ENCODE results near the gene SND1. TPM values are rescaled to one million over a fixed set of nuclear protein-coding genes. Genes with fewer than 3 reads are reported as not detected.

Gene SND1
- total RNA-seq, 1 donor from 2014 or later = 125 TPM

- intact Hi-C loops (cut with DNase I) = no loop called here
- DNase-seq (ENCODE audit: low spot score) (no peak), ATAC-seq (no peak)
Observed at GRCh38 chr7:127928852-127929251, 276.9 kb downstream of the SND1 start.

- intact Hi-C loops (cut with DNase I) = no loop called here
- ATAC-seq (no peak), DNase-seq (ENCODE audit: low spot score) (no peak)
Observed at GRCh38 chr7:127930341-127931328, 278.6 kb downstream of the SND1 start.

- ATAC-seq (no peak), DNase-seq (ENCODE audit: low spot score) (no peak)
- intact Hi-C loops (cut with DNase I) = no loop called here
Observed at GRCh38 chr7:127932076-127932475, 280.1 kb downstream of the SND1 start.

- no peak for ATAC-seq
- intact Hi-C loops (cut with DNase I) = no loop called here
Observed at GRCh38 chr7:127932496-127932895, 280.5 kb downstream of the SND1 start.

GRCh38 chr7:127933146-127933545 lies 281.2 kb downstream of the SND1 start:
- intact Hi-C loops (cut with DNase I) = no loop called here
- ATAC-seq (no peak), DNase-seq (ENCODE audit: low spot score) (no peak)

More at GRCh38 chr7:127932496-127932895, 280.5 kb downstream of the SND1 start:
- DNase-seq (ENCODE audit: low spot score) = no peak

GRCh38 chr7:127934711-127935110 lies 282.7 kb downstream of the SND1 start:
- DNase-seq (ENCODE audit: low spot score) (no peak), ATAC-seq (no peak)
- intact Hi-C loops (cut with DNase I) = loop anchor here (2.0 kb wide), 1 partner anchor 42 kb away; no protein-coding TSS in a partner anchor

- ATAC-seq (no peak), DNase-seq (ENCODE audit: low spot score) (no peak)
- intact Hi-C loops (cut with DNase I) = loop anchor here (2.0 kb wide), 1 partner anchor 43 kb away; no protein-coding TSS in a partner anchor
Observed at GRCh38 chr7:127935847-127936376, 283.9 kb downstream of the SND1 start.

GRCh38 chr7:127937066-127937680 lies 285.2 kb downstream of the SND1 start:
- intact Hi-C loops (cut with DNase I) = no loop called here
- ATAC-seq = no peak
- no peak for DNase-seq (ENCODE audit: low spot score)

GRCh38 chr7:127938588-127938987 lies 286.6 kb downstream of the SND1 start:
- intact Hi-C loops (cut with DNase I) = no loop called here
- DNase-seq (ENCODE audit: low spot score) (no peak), ATAC-seq (no peak)

GRCh38 chr7:127940381-127941160 lies 288.6 kb downstream of the SND1 start:
- intact Hi-C loops (cut with DNase I) = loop anchor here (10.0 kb wide), 1 partner anchor 84 kb away; no protein-coding TSS in a partner anchor
- ATAC-seq = peak; percentile 26

GRCh38 chr7:127941476-127942210 lies 289.6 kb downstream of the SND1 start:
- intact Hi-C loops (cut with DNase I) = loop anchor here (10.0 kb wide), 1 partner anchor 83 kb away; no protein-coding TSS in a partner anchor
- ATAC-seq (no peak), DNase-seq (ENCODE audit: low spot score) (no peak)

More at GRCh38 chr7:127940381-127941160, 288.6 kb downstream of the SND1 start:
- DNase-seq (ENCODE audit: low spot score) = no peak

- ATAC-seq (peak; percentile 55), DNase-seq (ENCODE audit: low spot score) (peak; percentile 65)
- intact Hi-C loops (cut with DNase I) = loop anchor here (10.0 kb wide), 1 partner anchor 81 kb away; no protein-coding TSS in a partner anchor
Observed at GRCh38 chr7:127943541-127944521, 291.8 kb downstream of the SND1 start.

- intact Hi-C loops (cut with DNase I) = loop anchor here (10.0 kb wide), 1 partner anchor 79 kb away; no protein-coding TSS in a partner anchor
- no peak for ATAC-seq
- no peak for DNase-seq (ENCODE audit: low spot score)
Observed at GRCh38 chr7:127946111-127946510, 294.1 kb downstream of the SND1 start.

GRCh38 chr7:127946847-127947246 lies 294.9 kb downstream of the SND1 start:
- DNase-seq (ENCODE audit: low spot score) = no peak
- intact Hi-C loops (cut with DNase I) = loop anchor here (10.0 kb wide), 1 partner anchor 78 kb away; no protein-coding TSS in a partner anchor
- no peak for ATAC-seq

GRCh38 chr7:127948312-127948711 lies 296.3 kb downstream of the SND1 start:
- ATAC-seq = no peak
- intact Hi-C loops (cut with DNase I) = loop anchor here (10.0 kb wide), 1 partner anchor 76 kb away; no protein-coding TSS in a partner anchor
- DNase-seq (ENCODE audit: low spot score) = no peak

GRCh38 chr7:127948930-127949329 lies 296.9 kb downstream of the SND1 start:
- intact Hi-C loops (cut with DNase I) = loop anchor here (10.0 kb wide), 1 partner anchor 76 kb away; no protein-coding TSS in a partner anchor
- no peak for ATAC-seq
- no peak for DNase-seq (ENCODE audit: low spot score)

Data from sciatic nerve (tissue), 2 donors.